Liver (tissue), 9 donors: Measurements from ENCODE around the gene JADE3. TPM values are rescaled to one million over a fixed set of nuclear protein-coding genes. Genes with fewer than 3 reads are reported as not detected.

ENCODE experiments used
- DNase-seq: peaks from one replicate; pipeline ENCODE4 v3.0.0-alpha.2; 2017; ENCODE audit warnings: low spot score
- H3K27ac ChIP-seq, 2 donors: one replicate each; pipeline ENCODE4 v1.7.0; 2013; ENCODE audit warnings: inconsistent platforms in 2 of 2, low read length in 2 of 2, control low read depth in 1 of 2, low read depth in 1 of 2, mild to moderate bottlenecking in 1 of 2
- H3K27me3 ChIP-seq, 4 donors: one replicate each; pipeline versions ENCODE4 v1.6.1 to v1.7.0; 2013; ENCODE audit warnings: low read length in 3 of 4, inconsistent platforms in 1 of 4, mild to moderate bottlenecking in 1 of 4, moderate library complexity in 1 of 4; ENCODE audit not compliant: control insufficient read depth in 4 of 4, insufficient read depth in 4 of 4
- H3K36me3 ChIP-seq, 4 donors: one replicate each; pipeline versions ENCODE4 v1.6.1 to v1.7.0; 2013; ENCODE audit warnings: low read length in 3 of 4, mild to moderate bottlenecking in 3 of 4, low read depth in 1 of 4, moderate library complexity in 1 of 4; ENCODE audit not compliant: control insufficient read depth in 4 of 4, insufficient read depth in 3 of 4
- H3K4me1 ChIP-seq, 4 donors: one replicate each; pipeline versions ENCODE4 v1.6.1 to v1.7.0; 2013; ENCODE audit warnings: low read length in 3 of 4, mild to moderate bottlenecking in 3 of 4, moderate library complexity in 1 of 4; ENCODE audit not compliant: control insufficient read depth in 4 of 4, insufficient read depth in 4 of 4
- H3K4me3 ChIP-seq, 3 donors: one replicate each; pipeline versions ENCODE4 v1.6.1 to v1.7.0; 2013; ENCODE audit warnings: low read length in 3 of 3, control low read depth in 1 of 3, low read depth in 1 of 3, mild to moderate bottlenecking in 1 of 3
- H3K9ac ChIP-seq, 2 donors: one replicate each; pipeline ENCODE4 v1.7.0; 2013; ENCODE audit warnings: low read length in 2 of 2, mild to moderate bottlenecking in 2 of 2, moderate library complexity in 2 of 2, control low read depth in 1 of 2, low read depth in 1 of 2
- H3K9me3 ChIP-seq, 4 donors: one replicate each; pipeline versions ENCODE4 v1.6.1 to v1.7.0; 2013; ENCODE audit warnings: low read length in 3 of 4; ENCODE audit not compliant: control insufficient read depth in 4 of 4
- EGR1 ChIP-seq, 2 donors: IDR thresholded peaks; 2 replicates each; pipeline ENCODE4 v1.6.1; 2016 to 2018; ENCODE audit warnings: antibody characterized with exemption in 2 of 2, low read depth in 2 of 2
- FOXA1 ChIP-seq: IDR thresholded peaks from 2 replicates; pipeline ENCODE4 v1.6.1; 2016; ENCODE audit warnings: antibody characterized with exemption
- FOXA2 ChIP-seq: IDR thresholded peaks from 2 replicates; pipeline ENCODE4 v1.6.1; 2016; ENCODE audit warnings: antibody characterized with exemption
- GABPA ChIP-seq, 2 donors: IDR thresholded peaks in 1 of 2; conservative IDR thresholded peaks in 1 of 2; 2 replicates each; pipeline ENCODE4 v1.6.1; 2016; ENCODE audit warnings: antibody characterized with exemption in 2 of 2, mild to moderate bottlenecking in 1 of 2, moderate library complexity in 1 of 2
- HNF4A ChIP-seq, 2 donors: conservative IDR thresholded peaks; 2 replicates each; pipeline ENCODE4 v1.6.1; 2016; ENCODE audit warnings: antibody characterized with exemption in 2 of 2, mild to moderate bottlenecking in 2 of 2
- HNF4G ChIP-seq: IDR thresholded peaks from 2 replicates; pipeline ENCODE4 v1.6.1; 2016; ENCODE audit warnings: antibody characterized with exemption
- JUND ChIP-seq, 2 donors: IDR thresholded peaks; 2 replicates each; pipeline ENCODE4 v1.6.1; 2016; ENCODE audit warnings: antibody characterized with exemption in 2 of 2
- NR2F2 ChIP-seq: IDR thresholded peaks from 2 replicates; pipeline ENCODE4 v1.6.1; 2016; ENCODE audit warnings: antibody characterized with exemption
- RAD21 ChIP-seq, 2 donors: IDR thresholded peaks; 2 replicates each; pipeline ENCODE4 v1.6.1; 2016; ENCODE audit warnings: antibody characterized with exemption in 2 of 2, mild to moderate bottlenecking in 2 of 2
- RXRA ChIP-seq, 2 donors: IDR thresholded peaks; 2 replicates each; pipeline ENCODE4 v1.6.1; 2017 to 2018; ENCODE audit warnings: antibody characterized with exemption in 2 of 2, mild to moderate bottlenecking in 1 of 2
- SP1 ChIP-seq: IDR thresholded peaks from 2 replicates; pipeline ENCODE4 v1.6.1; 2018; ENCODE audit warnings: antibody characterized with exemption, mild to moderate bottlenecking
- TAF1 ChIP-seq: conservative IDR thresholded peaks from 2 replicates; pipeline ENCODE4 v1.6.1; 2016; ENCODE audit warnings: antibody characterized with exemption, mild to moderate bottlenecking
- YY1 ChIP-seq: IDR thresholded peaks from 2 replicates; pipeline ENCODE4 v1.6.1; 2016; ENCODE audit warnings: antibody characterized with exemption, mild to moderate bottlenecking
- WGBS: extraction: QIAGEN DNeasy Blood & Tissue Kit; methylation state at CpG from one replicate; pipeline ENCODE4 v1.1.7; 2013; 5-methylcytosine and 5-hydroxymethylcytosine counted together
- polyA plus RNA-seq, 2 donors: library from polyadenylated mRNA; stranded (reverse) in 1 of 2; unstranded in 1 of 2; fragments of 200-250 nt in 1 of 2; fragments of >200 nt in 1 of 2; fragmentation: Nextera tagmentation in 1 of 2; extraction: Ambion mirVana in 1 of 2; gene quantifications; one replicate each; pipeline versions ENCODE4 v1.2.1 to v1.2.3, GENCODE V29; 2013 to 2015
- total RNA-seq, 2 donors: library from RNA; depleted of rRNA; stranded (reverse); fragments of >200 nt; gene quantifications; one replicate each; pipeline ENCODE4 v1.2.3, GENCODE V29; 2014
- TF ChIP-seq, protein P1 (sequence below): IDR thresholded peaks from 2 replicates; pipeline ENCODE4 v1.6.1; 2016; ENCODE audit warnings: antibody characterized with exemption
- TF ChIP-seq, protein P2 (sequence below): fragments of 150-350 bp; IDR thresholded peaks from 2 replicates; pipeline ENCODE4 v1.5.1; 2017; ENCODE audit warnings: improper control_type of control experiment, low read depth, low read length; ENCODE audit not compliant: missing input control
- TF ChIP-seq, protein P3 (sequence below): IDR thresholded peaks from 2 replicates; pipeline ENCODE4 v1.6.1; 2016; ENCODE audit warnings: antibody characterized with exemption
- TF ChIP-seq, protein P4 (sequence below): IDR thresholded peaks from 2 replicates; pipeline ENCODE4 v1.6.1; 2016; ENCODE audit warnings: antibody characterized with exemption, mild to moderate bottlenecking
- TF ChIP-seq, protein P5 (sequence below): IDR thresholded peaks from 2 replicates; pipeline ENCODE4 v1.6.1; 2016; ENCODE audit warnings: antibody characterized with exemption
- donor health status: healthy.
- donor health status: healthy.
- donor health status: healthy.
- donor health status: healthy.
- donor health status: healthy.

Gene JADE3
- total and polyA plus RNA-seq, 4 donors = 2.6 to 9.0 (median 5.2) TPM

DNA sequence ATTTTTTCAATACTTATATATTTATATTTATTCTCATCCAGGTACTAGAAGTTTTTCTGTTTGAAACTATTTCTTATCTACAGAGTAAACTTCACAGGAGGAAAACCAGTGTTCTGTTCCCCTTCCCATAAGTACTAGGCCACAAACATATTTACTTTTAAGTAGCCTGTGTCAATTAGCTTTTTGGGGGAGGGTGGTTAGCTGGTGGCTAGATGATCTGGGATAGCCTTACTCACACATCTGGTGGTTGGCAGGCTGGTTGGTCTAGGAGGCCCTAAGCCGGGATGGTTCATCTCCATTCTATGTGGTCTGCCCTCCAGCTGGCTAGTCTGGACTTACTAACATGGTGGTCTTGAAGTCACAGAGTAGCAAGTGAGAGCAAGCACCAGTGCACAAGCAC lies 6.2 kb downstream of the JADE3 start (continued):
- TF ChIP-seq YY1 (peak; percentile 37), HNF4G (no peak), GABPA (IDR thresholded peaks at IDR 0.05 in 1 of 2, conservative IDR thresholded peaks at IDR 0.05 in 1 of 2) (no peak), FOXA2 (peak; percentile 89), EGR1 (IDR thresholded peaks at IDR 0.05; ENCODE audit: low read depth in 2 of 2) (no peak), JUND (IDR thresholded peaks at IDR 0.05) (peak in 1 of 2 donors; percentile 42)
- TF ChIP-seq, protein P1, sequence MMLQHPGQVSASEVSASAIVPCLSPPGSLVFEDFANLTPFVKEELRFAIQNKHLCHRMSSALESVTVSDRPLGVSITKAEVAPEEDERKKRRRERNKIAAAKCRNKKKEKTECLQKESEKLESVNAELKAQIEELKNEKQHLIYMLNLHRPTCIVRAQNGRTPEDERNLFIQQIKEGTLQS = no peak

DNA sequence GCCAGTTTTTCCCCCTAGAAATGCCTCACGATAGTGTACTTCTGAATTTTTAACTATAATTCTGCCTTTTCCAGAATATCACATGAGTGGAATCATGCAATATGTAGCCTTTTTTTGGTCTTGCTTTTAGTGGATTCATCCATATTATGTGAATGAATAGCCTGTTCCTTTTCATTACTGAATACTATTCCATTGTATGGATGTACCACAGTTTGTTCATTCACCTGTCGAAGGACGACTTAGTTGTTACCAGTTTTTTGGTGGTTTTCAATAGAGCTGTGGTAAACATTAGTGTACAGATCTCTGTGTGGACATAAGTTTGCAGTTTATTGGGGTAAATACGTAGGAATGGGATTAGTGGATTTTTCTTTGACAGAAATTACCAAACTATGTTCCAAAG lies 8.0 kb downstream of the JADE3 start:
- Histone ChIP-seq H3K9ac (no peak overlapping the region), H3K4me1 (peaks cover 0 to 11% (median 5%) of the 10 kb centered on the region in 4 donors), H3K36me3 (no peaks in the 10 kb centered on the region), H3K9me3 (peaks cover 0 to 3% (median 0%) of the 10 kb centered on the region in 4 donors), H3K27me3 (no peaks in the 10 kb centered on the region), H3K27ac (no peak overlapping the region), H3K4me3 (no peak overlapping the region)
- no peak for DNase-seq
- 74% methylated on average over 4 of the region's 4 CpGs for WGBS
- TF ChIP-seq EGR1 (IDR thresholded peaks at IDR 0.05; ENCODE audit: low read depth in 2 of 2) = no peak
- TF ChIP-seq JUND (IDR thresholded peaks at IDR 0.05) = no peak
- TF ChIP-seq, protein P2, sequence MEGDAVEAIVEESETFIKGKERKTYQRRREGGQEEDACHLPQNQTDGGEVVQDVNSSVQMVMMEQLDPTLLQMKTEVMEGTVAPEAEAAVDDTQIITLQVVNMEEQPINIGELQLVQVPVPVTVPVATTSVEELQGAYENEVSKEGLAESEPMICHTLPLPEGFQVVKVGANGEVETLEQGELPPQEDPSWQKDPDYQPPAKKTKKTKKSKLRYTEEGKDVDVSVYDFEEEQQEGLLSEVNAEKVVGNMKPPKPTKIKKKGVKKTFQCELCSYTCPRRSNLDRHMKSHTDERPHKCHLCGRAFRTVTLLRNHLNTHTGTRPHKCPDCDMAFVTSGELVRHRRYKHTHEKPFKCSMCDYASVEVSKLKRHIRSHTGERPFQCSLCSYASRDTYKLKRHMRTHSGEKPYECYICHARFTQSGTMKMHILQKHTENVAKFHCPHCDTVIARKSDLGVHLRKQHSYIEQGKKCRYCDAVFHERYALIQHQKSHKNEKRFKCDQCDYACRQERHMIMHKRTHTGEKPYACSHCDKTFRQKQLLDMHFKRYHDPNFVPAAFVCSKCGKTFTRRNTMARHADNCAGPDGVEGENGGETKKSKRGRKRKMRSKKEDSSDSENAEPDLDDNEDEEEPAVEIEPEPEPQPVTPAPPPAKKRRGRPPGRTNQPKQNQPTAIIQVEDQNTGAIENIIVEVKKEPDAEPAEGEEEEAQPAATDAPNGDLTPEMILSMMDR = no peak
- no peak for TF ChIP-seq HNF4G
- TF ChIP-seq HNF4A (conservative IDR thresholded peaks at IDR 0.05) = no peak
- TF ChIP-seq, protein P1 = no peak
- no peak for TF ChIP-seq FOXA1
- TF ChIP-seq SP1 = no peak
- TF ChIP-seq NR2F2 = no peak
- TF ChIP-seq, protein P3, sequence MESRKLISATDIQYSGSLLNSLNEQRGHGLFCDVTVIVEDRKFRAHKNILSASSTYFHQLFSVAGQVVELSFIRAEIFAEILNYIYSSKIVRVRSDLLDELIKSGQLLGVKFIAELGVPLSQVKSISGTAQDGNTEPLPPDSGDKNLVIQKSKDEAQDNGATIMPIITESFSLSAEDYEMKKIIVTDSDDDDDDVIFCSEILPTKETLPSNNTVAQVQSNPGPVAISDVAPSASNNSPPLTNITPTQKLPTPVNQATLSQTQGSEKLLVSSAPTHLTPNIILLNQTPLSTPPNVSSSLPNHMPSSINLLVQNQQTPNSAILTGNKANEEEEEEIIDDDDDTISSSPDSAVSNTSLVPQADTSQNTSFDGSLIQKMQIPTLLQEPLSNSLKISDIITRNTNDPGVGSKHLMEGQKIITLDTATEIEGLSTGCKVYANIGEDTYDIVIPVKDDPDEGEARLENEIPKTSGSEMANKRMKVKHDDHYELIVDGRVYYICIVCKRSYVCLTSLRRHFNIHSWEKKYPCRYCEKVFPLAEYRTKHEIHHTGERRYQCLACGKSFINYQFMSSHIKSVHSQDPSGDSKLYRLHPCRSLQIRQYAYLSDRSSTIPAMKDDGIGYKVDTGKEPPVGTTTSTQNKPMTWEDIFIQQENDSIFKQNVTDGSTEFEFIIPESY = no peak
- TF ChIP-seq, protein P4, sequence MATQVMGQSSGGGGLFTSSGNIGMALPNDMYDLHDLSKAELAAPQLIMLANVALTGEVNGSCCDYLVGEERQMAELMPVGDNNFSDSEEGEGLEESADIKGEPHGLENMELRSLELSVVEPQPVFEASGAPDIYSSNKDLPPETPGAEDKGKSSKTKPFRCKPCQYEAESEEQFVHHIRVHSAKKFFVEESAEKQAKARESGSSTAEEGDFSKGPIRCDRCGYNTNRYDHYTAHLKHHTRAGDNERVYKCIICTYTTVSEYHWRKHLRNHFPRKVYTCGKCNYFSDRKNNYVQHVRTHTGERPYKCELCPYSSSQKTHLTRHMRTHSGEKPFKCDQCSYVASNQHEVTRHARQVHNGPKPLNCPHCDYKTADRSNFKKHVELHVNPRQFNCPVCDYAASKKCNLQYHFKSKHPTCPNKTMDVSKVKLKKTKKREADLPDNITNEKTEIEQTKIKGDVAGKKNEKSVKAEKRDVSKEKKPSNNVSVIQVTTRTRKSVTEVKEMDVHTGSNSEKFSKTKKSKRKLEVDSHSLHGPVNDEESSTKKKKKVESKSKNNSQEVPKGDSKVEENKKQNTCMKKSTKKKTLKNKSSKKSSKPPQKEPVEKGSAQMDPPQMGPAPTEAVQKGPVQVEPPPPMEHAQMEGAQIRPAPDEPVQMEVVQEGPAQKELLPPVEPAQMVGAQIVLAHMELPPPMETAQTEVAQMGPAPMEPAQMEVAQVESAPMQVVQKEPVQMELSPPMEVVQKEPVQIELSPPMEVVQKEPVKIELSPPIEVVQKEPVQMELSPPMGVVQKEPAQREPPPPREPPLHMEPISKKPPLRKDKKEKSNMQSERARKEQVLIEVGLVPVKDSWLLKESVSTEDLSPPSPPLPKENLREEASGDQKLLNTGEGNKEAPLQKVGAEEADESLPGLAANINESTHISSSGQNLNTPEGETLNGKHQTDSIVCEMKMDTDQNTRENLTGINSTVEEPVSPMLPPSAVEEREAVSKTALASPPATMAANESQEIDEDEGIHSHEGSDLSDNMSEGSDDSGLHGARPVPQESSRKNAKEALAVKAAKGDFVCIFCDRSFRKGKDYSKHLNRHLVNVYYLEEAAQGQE = no peak
- TF ChIP-seq TAF1 = no peak
- no peak for TF ChIP-seq FOXA2
- TF ChIP-seq YY1 = no peak
- no peak for TF ChIP-seq RAD21 (IDR thresholded peaks at IDR 0.05)
- no peak for TF ChIP-seq GABPA (IDR thresholded peaks at IDR 0.05 in 1 of 2, conservative IDR thresholded peaks at IDR 0.05 in 1 of 2)
- no peak for TF ChIP-seq RXRA (IDR thresholded peaks at IDR 0.05)
- TF ChIP-seq, protein P5, sequence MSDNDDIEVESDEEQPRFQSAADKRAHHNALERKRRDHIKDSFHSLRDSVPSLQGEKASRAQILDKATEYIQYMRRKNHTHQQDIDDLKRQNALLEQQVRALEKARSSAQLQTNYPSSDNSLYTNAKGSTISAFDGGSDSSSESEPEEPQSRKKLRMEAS = no peak
